ENCODE measurements around the gene ZNF644.
"Not testable (repeated sequence)": the region's sequence is repeated elsewhere in the genome, so short reads cannot be mapped to it uniquely, and the experiment has no call there.

The ZNF644 gene

DNA sequence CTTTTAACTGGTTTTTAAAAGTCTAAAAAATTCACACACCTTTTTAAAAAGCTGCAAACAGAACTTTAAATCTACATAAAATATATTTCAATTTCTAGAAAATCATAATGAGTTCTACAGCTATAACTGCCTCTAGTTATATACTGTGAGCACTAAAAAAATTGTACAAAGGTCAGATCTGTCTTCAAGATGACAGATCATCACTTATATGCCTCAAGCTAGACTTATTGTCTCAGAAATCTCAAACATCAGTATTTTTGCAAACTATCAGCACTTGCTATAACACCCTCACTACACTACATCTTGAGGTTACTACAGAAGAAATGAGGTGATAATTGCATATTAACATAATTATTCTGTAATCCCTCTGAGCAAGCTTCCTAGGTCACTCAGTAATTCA is 76.5 kb downstream of the ZNF644 start:
- Mint-ChIP-seq H3K27ac (no peak overlapping the region), H3K4me1 (no peaks in the 10 kb centered on the region), H3K36me3 (ENCODE audit: low read depth) (peaks cover 32% of the 10 kb centered on the region), H3K9me3 (no peaks in the 10 kb centered on the region), H3K4me3 (no peak overlapping the region), H3K27me3 (ENCODE audit: low read depth, poor library complexity) (no peaks in the 10 kb centered on the region)
- TF ChIP-seq, protein P1, sequence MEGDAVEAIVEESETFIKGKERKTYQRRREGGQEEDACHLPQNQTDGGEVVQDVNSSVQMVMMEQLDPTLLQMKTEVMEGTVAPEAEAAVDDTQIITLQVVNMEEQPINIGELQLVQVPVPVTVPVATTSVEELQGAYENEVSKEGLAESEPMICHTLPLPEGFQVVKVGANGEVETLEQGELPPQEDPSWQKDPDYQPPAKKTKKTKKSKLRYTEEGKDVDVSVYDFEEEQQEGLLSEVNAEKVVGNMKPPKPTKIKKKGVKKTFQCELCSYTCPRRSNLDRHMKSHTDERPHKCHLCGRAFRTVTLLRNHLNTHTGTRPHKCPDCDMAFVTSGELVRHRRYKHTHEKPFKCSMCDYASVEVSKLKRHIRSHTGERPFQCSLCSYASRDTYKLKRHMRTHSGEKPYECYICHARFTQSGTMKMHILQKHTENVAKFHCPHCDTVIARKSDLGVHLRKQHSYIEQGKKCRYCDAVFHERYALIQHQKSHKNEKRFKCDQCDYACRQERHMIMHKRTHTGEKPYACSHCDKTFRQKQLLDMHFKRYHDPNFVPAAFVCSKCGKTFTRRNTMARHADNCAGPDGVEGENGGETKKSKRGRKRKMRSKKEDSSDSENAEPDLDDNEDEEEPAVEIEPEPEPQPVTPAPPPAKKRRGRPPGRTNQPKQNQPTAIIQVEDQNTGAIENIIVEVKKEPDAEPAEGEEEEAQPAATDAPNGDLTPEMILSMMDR (IDR thresholded peaks at IDR 0.05) = no peak
- DNase-seq = no peak

DNA sequence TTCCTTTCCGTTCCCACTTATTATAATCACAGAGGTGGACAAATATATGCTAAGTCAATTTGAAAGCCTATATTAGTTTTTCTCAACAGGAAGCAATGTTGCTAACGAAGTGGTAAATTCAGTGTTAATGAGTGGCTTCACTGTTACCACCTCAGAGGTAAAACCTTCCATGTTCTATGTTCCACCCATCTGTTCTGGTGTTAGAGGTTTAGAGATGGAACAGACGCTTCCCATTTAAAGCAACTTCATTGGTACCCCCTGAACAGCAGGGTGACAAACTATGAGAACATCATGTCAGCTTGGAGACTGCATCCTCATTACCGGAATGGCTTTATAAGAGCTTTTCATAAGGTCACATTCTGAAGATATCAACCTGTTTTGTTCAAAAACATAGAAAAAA is 77.9 kb downstream of the ZNF644 start:
- TF ChIP-seq, protein P1 (IDR thresholded peaks at IDR 0.05) = no peak
- DNase-seq = no peak
- H3K4me1 Mint-ChIP-seq = no peaks in the 10 kb centered on the region
- no peak overlapping the region for H3K27ac Mint-ChIP-seq
- no peak overlapping the region for H3K4me3 Mint-ChIP-seq
- peaks cover 40% of the 10 kb centered on the region for H3K36me3 Mint-ChIP-seq (ENCODE audit: low read depth)
- no peaks in the 10 kb centered on the region for H3K9me3 Mint-ChIP-seq
- H3K27me3 Mint-ChIP-seq (ENCODE audit: low read depth, poor library complexity) = no peaks in the 10 kb centered on the region

DNA sequence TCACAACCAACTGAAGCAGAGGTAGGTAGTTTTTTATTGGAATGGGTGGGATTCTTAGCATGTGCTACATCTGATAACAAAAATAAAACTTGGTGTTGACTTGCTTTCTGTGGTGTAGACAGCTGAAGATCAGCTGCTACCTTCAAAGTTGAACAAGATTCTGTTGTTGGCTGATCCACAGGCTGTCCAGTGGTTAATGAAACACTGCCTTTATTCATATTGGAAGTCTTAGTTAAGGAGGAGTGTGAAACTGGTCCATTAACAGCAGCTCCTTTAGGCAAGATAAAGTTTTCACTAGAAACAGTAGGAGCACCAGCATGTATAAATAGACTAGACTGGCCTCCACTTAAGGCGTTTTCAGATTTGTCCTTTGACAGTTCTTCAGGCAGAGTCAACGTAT is 81.1 kb downstream of the ZNF644 start:
- no peak overlapping the region for H3K4me3 Mint-ChIP-seq
- no peaks in the 10 kb centered on the region for H3K27me3 Mint-ChIP-seq (ENCODE audit: low read depth, poor library complexity)
- peaks cover 5% of the 10 kb centered on the region for H3K4me1 Mint-ChIP-seq
- TF ChIP-seq, protein P1 (IDR thresholded peaks at IDR 0.05) = no peak
- DNase-seq = no peak
- H3K36me3 Mint-ChIP-seq (ENCODE audit: low read depth) = peaks cover 71% of the 10 kb centered on the region
- no peaks in the 10 kb centered on the region for H3K9me3 Mint-ChIP-seq
- no peak overlapping the region for H3K27ac Mint-ChIP-seq

DNA sequence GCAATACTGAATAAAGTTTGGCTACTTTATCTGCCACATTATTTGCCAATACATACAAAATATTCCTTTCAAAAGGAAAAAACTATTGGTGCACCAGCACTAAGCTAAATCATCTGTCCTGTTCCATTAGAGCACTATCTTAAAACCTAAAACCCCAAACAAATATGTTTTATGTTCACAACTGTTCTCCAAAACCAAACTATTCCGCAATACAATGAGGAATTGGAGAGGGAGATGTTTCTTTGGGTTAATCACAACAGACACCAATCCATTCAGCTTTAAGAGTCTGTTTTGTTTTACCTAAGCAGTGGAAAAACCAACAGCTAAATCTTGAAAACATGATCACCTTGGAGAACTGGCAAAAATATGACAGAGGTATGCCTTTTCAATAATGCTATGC is 85.1 kb downstream of the ZNF644 start:
- no peaks in the 10 kb centered on the region for H3K9me3 Mint-ChIP-seq
- H3K36me3 Mint-ChIP-seq (ENCODE audit: low read depth) = peaks cover 72% of the 10 kb centered on the region
- no peak overlapping the region for H3K4me3 Mint-ChIP-seq
- H3K27me3 Mint-ChIP-seq (ENCODE audit: low read depth, poor library complexity) = no peaks in the 10 kb centered on the region
- peak overlapping the region; percentile 26 for H3K27ac Mint-ChIP-seq
- H3K4me1 Mint-ChIP-seq = peaks cover 5% of the 10 kb centered on the region
- DNase-seq = no peak
- TF ChIP-seq, protein P1 (IDR thresholded peaks at IDR 0.05) = no peak

DNA sequence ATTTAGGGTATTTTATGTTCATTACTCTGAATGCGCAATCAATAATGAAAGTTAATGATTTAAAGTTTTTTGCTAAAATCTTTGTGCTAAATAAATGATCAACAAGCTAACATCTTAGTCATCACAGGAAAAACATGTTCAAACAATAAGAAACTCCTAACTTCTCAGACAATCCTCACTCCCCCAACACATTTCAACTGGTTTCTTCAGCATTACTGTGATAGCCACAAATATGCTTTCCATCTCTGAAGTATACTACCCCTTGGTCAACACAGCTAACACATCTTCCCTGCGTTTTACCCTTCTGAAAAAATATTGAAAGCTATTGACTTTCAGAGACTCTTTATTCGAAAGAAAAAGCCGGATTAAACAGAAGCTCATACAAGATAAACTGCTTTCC is 85.8 kb downstream of the ZNF644 start:
- Mint-ChIP-seq H3K36me3 (ENCODE audit: low read depth) (peaks cover 72% of the 10 kb centered on the region), H3K4me3 (no peak overlapping the region), H3K27ac (peak overlapping the region; percentile 81), H3K9me3 (no peaks in the 10 kb centered on the region), H3K4me1 (peaks cover 5% of the 10 kb centered on the region), H3K27me3 (ENCODE audit: low read depth, poor library complexity) (no peaks in the 10 kb centered on the region)
- DNase-seq = no peak
- TF ChIP-seq, protein P1 (IDR thresholded peaks at IDR 0.05) = no peak

DNA sequence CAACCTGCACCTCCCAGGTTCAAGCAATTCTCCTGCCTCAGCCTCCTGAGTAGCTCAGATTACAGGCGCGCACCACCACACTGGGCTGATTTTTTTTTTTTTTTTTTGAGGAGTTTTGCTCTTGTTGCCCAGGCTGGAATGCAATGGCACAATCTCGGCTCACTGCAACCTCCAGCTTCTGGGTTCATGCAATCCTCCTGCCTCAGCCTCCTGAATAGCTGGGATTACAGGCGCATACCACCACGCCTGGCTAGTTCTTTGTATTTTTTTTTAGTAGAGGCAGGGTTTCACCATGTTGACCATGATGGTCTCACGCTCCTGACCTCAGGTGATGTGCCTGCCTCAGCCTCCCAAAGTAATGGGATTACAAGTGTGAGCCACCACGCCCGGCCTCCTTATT is 93.6 kb downstream of the ZNF644 start:
- not testable (repeated sequence) for H3K27me3 Mint-ChIP-seq (ENCODE audit: low read depth, poor library complexity); H3K4me3 Mint-ChIP-seq; H3K27ac Mint-ChIP-seq; DNase-seq
- peaks cover 58% of the 10 kb centered on the region for H3K36me3 Mint-ChIP-seq (ENCODE audit: low read depth)
- peaks cover 17% of the 10 kb centered on the region for H3K4me1 Mint-ChIP-seq
- H3K9me3 Mint-ChIP-seq = peaks cover 10% of the 10 kb centered on the region

DNA sequence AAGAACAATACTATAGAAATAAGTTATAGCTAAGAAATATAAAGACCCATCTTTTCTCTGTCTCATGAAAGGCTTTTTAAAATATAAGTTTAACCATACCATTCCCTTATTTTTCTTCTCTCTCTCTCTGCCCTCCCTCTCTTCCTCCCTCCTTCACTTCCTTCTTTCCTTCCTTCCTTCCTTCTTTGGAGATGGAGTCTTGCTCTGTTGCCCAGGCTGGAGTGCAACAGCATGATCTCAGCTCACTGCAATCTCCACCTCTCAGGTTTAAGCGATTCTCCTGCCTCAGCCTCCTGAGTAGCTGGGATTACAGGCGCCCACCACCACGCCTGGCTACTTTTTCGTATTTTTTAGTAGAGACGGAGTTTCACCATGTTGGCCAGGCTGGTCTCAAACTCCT is 94.2 kb downstream of the ZNF644 start:
- H3K4me3 Mint-ChIP-seq; H3K27me3 Mint-ChIP-seq (ENCODE audit: low read depth, poor library complexity); H3K27ac Mint-ChIP-seq; DNase-seq: not testable (repeated sequence)
- H3K36me3 Mint-ChIP-seq (ENCODE audit: low read depth) = peaks cover 58% of the 10 kb centered on the region
- H3K9me3 Mint-ChIP-seq = peaks cover 10% of the 10 kb centered on the region
- H3K4me1 Mint-ChIP-seq = peaks cover 17% of the 10 kb centered on the region
